GM13976 (cell line): ENCODE measurements around the gene TMOD1.

Experiments
- DNase-seq: peaks from one replicate; pipeline ENCODE4 v3.0.0; 2012; ENCODE audit warnings: low spot score
- CTCF ChIP-seq: IDR thresholded peaks from 2 replicates; pipeline ENCODE4 v1.5.1; 2012; ENCODE audit warnings: borderline replicate concordance, mild to moderate bottlenecking; ENCODE audit not compliant: insufficient read depth; ENCODE audit errors: extremely low read depth, missing control alignments, control extremely low read depth
- in situ Hi-C: fragments of 300-500 bp; cut with MboI; formaldehyde crosslinking; loops from one replicate; pipeline ENCODE4 v1.12.0; 2022; ENCODE audit warnings: low sequenced_read_pairs, mixed read lengths, inconsistent platforms; ENCODE audit not compliant: unreplicated experiment

The TMOD1 gene

GRCh38 chr9:97632985-97633858, 131.8 kb downstream of the TMOD1 start, which contains the start of the genes NCBP1 and TSTD2:
Gene NCBP1 (plus strand): TSS chr9:97633821. CDS start chr9:97633882, 61 bp downstream.
Gene TSTD2 (minus strand): TSS chr9:97633368. CDS start chr9:97627562, 5,806 bp downstream.
- TF ChIP-seq CTCF: no peak
- DNase-seq: peak; percentile 95
- in situ Hi-C loops: no loop called here

GRCh38 chr9:97633859-97634490, 132.5 kb downstream of the TMOD1 start:
- in situ Hi-C loops: no loop called here
- no peak for TF ChIP-seq CTCF
- DNase-seq: no peak

GRCh38 chr9:97635026-97635425, 133.6 kb downstream of the TMOD1 start:
- TF ChIP-seq CTCF: no peak
- in situ Hi-C loops: no loop called here
- DNase-seq: no peak

- DNase-seq: no peak
- in situ Hi-C loops: no loop called here
- no peak for TF ChIP-seq CTCF
Observed at GRCh38 chr9:97636903-97637302, 135.4 kb downstream of the TMOD1 start.

GRCh38 chr9:97638666-97639065, 137.2 kb downstream of the TMOD1 start:
- DNase-seq: no peak
- TF ChIP-seq CTCF: no peak
- in situ Hi-C loops: no loop called here

GRCh38 chr9:97640325-97640724, 138.9 kb downstream of the TMOD1 start:
- in situ Hi-C loops: no loop called here
- no peak for TF ChIP-seq CTCF
- no peak for DNase-seq
